ENCODE measurements around the gene PTP4A2. TPM values are rescaled to one million over a fixed set of nuclear protein-coding genes. Genes with fewer than 3 reads are reported as not detected.

Gene PTP4A2
- total and polyA plus RNA-seq, 2 of the 8 experiments (the other 6 are each of a cell fraction or from before 2014, with no cell fraction given) = 87.4 to 214 TPM

GRCh38 chr1:31857863-31858262 is 80.3 kb downstream of the PTP4A2 start (continued):
- no peak for TF ChIP-seq SUZ12 (IDR thresholded peaks at IDR 0.05; ENCODE audit: low read length)
- TF ChIP-seq GTF2F1 (IDR thresholded peaks at IDR 0.05; ENCODE audit: borderline replicate concordance, low read depth, low read length) = no peak
- TF ChIP-seq TCF12 (IDR thresholded peaks at IDR 0.05; ENCODE audit: low read depth, low read length) = no peak

Other genes with a start within 250 kb of the PTP4A2 start
- gene COL16A1, start 234.4 kb downstream of the PTP4A2 start, total RNA-seq (2021; fragmentation: NEBNext Ultra II Directional; extraction: Animal tissue kit (Norgen Biotek cat#: 25700)) = 7.9 and 10.5 TPM in 2 replicates
- 2.0 and 3.4 TPM in 2 replicates for gene COL16A1, start 234.4 kb downstream of the PTP4A2 start, polyA plus RNA-seq (2011; rRNA removed)
- 25.8 and 26.2 TPM in 2 replicates for gene ADGRB2, start 174.0 kb downstream of the PTP4A2 start, total RNA-seq (2021; fragmentation: NEBNext Ultra II Directional; extraction: Animal tissue kit (Norgen Biotek cat#: 25700))
- gene ADGRB2, start 174.0 kb downstream of the PTP4A2 start, polyA plus RNA-seq (2011; rRNA removed) = 15.6 and 29.0 TPM in 2 replicates
- 1.8 and 2.0 TPM in 2 replicates for gene SPOCD1, start 122.3 kb downstream of the PTP4A2 start, total RNA-seq (2021; fragmentation: NEBNext Ultra II Directional; extraction: Animal tissue kit (Norgen Biotek cat#: 25700))
- 2.9 and 4.2 TPM in 2 replicates for gene SPOCD1, start 122.3 kb downstream of the PTP4A2 start, polyA plus RNA-seq (2011; rRNA removed)
- gene KHDRBS1, start 75.5 kb upstream of the PTP4A2 start, total RNA-seq (2021; fragmentation: NEBNext Ultra II Directional; extraction: Animal tissue kit (Norgen Biotek cat#: 25700)) = 281 and 284 TPM in 2 replicates
- gene KHDRBS1, start 75.5 kb upstream of the PTP4A2 start, polyA plus RNA-seq (2011; rRNA removed) = 53.8 and 62.7 TPM in 2 replicates
- gene TMEM39B, start 134.6 kb upstream of the PTP4A2 start, total RNA-seq (2021; fragmentation: NEBNext Ultra II Directional; extraction: Animal tissue kit (Norgen Biotek cat#: 25700)) = 24.6 and 25.3 TPM in 2 replicates
- gene TMEM39B, start 134.6 kb upstream of the PTP4A2 start, polyA plus RNA-seq (2011; rRNA removed) = 32.7 and 39.6 TPM in 2 replicates
- 116 and 120 TPM in 2 replicates for gene KPNA6, start 169.7 kb upstream of the PTP4A2 start, total RNA-seq (2021; fragmentation: NEBNext Ultra II Directional; extraction: Animal tissue kit (Norgen Biotek cat#: 25700))
- gene KPNA6, start 169.7 kb upstream of the PTP4A2 start, polyA plus RNA-seq (2011; rRNA removed) = 22.0 and 24.2 TPM in 2 replicates
- 45.4 and 46.9 TPM in 2 replicates for gene TXLNA, start 241.3 kb upstream of the PTP4A2 start, total RNA-seq (2021; fragmentation: NEBNext Ultra II Directional; extraction: Animal tissue kit (Norgen Biotek cat#: 25700))
- gene TXLNA, start 241.3 kb upstream of the PTP4A2 start, polyA plus RNA-seq (2011; rRNA removed) = 31.3 and 31.6 TPM in 2 replicates